Stimulated activated CD4-positive, alpha-beta T cell treated with anti-CD3 and anti-CD28 coated beads, Interleukin-1b, Interleukin-23, amount 100 ng/mL, for 24 hours (primary cell): Measurements from ENCODE around the gene PLAC8.

Experiments
- DNase-seq, 4 experiments: peaks; one replicate each; pipeline ENCODE4 v3.0.0-alpha.2; 2020; ENCODE audit warnings: low read depth in 4 of 4, low spot score in 1 of 4

PLAC8 gene

GRCh38 chr4:83114576-83114975, at the start of gene PLAC8:
Gene PLAC8 (minus strand): TSS chr4:83114729. CDS start chr4:83107921, 6,808 bp downstream.
- DNase-seq = no peak

GRCh38 chr4:83153417-83153816, 38.9 kb upstream of the PLAC8 start:
- DNase-seq = no peak

GRCh38 chr4:83152746-83153145, 38.2 kb upstream of the PLAC8 start:
- no peak for DNase-seq

- DNase-seq = no peak
Measured at GRCh38 chr4:83151651-83152050, 37.1 kb upstream of the PLAC8 start.

GRCh38 chr4:83150653-83151330, 36.3 kb upstream of the PLAC8 start:
- DNase-seq = no peak

- no peak for DNase-seq
Measured at GRCh38 chr4:83149865-83150652, 35.5 kb upstream of the PLAC8 start.

GRCh38 chr4:83146841-83147240, 32.3 kb upstream of the PLAC8 start:
- no peak for DNase-seq

GRCh38 chr4:83145776-83146175, 31.2 kb upstream of the PLAC8 start:
- peak in 1 of 4 experiments; percentile 10 for DNase-seq

- no peak for DNase-seq
Measured at GRCh38 chr4:83139514-83140156, 25.1 kb upstream of the PLAC8 start.

GRCh38 chr4:83138946-83139345, 24.4 kb upstream of the PLAC8 start:
- DNase-seq = no peak

GRCh38 chr4:83132065-83132464, 17.5 kb upstream of the PLAC8 start:
- DNase-seq = no peak

GRCh38 chr4:83129264-83129663, 14.7 kb upstream of the PLAC8 start:
- DNase-seq = no peak

GRCh38 chr4:83128240-83128929, 13.9 kb upstream of the PLAC8 start:
- no peak for DNase-seq

- DNase-seq = no peak
Measured at GRCh38 chr4:83125738-83126141, 11.2 kb upstream of the PLAC8 start.

- no peak for DNase-seq
Measured at GRCh38 chr4:83124111-83124780, 9.7 kb upstream of the PLAC8 start.

- DNase-seq = no peak
Measured at GRCh38 chr4:83121246-83121645, 6.7 kb upstream of the PLAC8 start.

- no peak for DNase-seq
Measured at GRCh38 chr4:83118869-83119268, 4.3 kb upstream of the PLAC8 start.

- no peak for DNase-seq
Measured at GRCh38 chr4:83115656-83116285, 1.2 kb upstream of the PLAC8 start.

- DNase-seq = no peak
Measured at GRCh38 chr4:83115000-83115399, 471 bp upstream of the PLAC8 start.

GRCh38 chr4:83113429-83113786, 1.1 kb downstream of the PLAC8 start:
- DNase-seq = no peak
